CD14-positive monocyte (primary cell): ENCODE data around the gene ELANE. TPM values are rescaled to one million over a fixed set of nuclear protein-coding genes. Genes with fewer than 3 reads are reported as not detected.

ENCODE experiments used
- DNase-seq, 3 donors: peaks; one replicate each; pipeline ENCODE4 v3.0.0-alpha.2; 2011 to 2022
- H2AFZ ChIP-seq: 2 replicates; pipeline ENCODE4 v1.6.0; 2012; ENCODE audit warnings: mild to moderate bottlenecking, low read depth, low read length, inconsistent platforms; ENCODE audit not compliant: insufficient read depth, poor library complexity, severe bottlenecking
- H3K27ac ChIP-seq, 2 donors: 1 replicate in 1 of 2; 2 replicates in 1 of 2; pipeline ENCODE4 v1.5.1; 2012 to 2013; ENCODE audit warnings: low read length in 2 of 2, control low read depth in 1 of 2, inconsistent platforms in 1 of 2, low read depth in 1 of 2, mild to moderate bottlenecking in 1 of 2
- H3K27me3 ChIP-seq, 2 donors: one replicate each; pipeline versions ENCODE4 v1.6.0 to v1.6.1; 2011 to 2013; ENCODE audit warnings: low read length in 2 of 2; ENCODE audit not compliant: control insufficient read depth in 2 of 2, insufficient read depth in 2 of 2
- H3K36me3 ChIP-seq, 2 donors: replicated peaks in 1 of 2; 1 replicate in 1 of 2; 2 replicates in 1 of 2; pipeline versions ENCODE4 v1.5.1 to v1.6.1; 2012 to 2013; ENCODE audit warnings: low read length in 2 of 2, control low read depth in 1 of 2, inconsistent platforms in 1 of 2, mild to moderate bottlenecking in 1 of 2; ENCODE audit not compliant: insufficient read depth in 2 of 2, control insufficient read depth in 1 of 2
- H3K4me1 ChIP-seq, 2 donors: 1 replicate in 1 of 2; 2 replicates in 1 of 2; pipeline versions ENCODE4 v1.5.1 to v1.6.1; 2012 to 2013; ENCODE audit warnings: low read length in 2 of 2, control low read depth in 1 of 2, inconsistent platforms in 1 of 2, mild to moderate bottlenecking in 1 of 2, moderate library complexity in 1 of 2; ENCODE audit not compliant: insufficient read depth in 2 of 2, control insufficient read depth in 1 of 2
- H3K4me2 ChIP-seq: replicated peaks from 2 replicates; pipeline ENCODE3; 2012; ENCODE audit warnings: low read length, moderate library complexity, mild to moderate bottlenecking; ENCODE audit not compliant: poor library complexity, severe bottlenecking; ENCODE audit errors: extremely low read depth
- H3K4me3 ChIP-seq, 3 experiments: fragments of 200-600 bp in 1 of 3; sonication (generic) in 1 of 3; replicated peaks in 1 of 3; 1 replicate in 2 of 3; 2 replicates in 1 of 3; pipeline ENCODE4 v1.5.1; 2011 to 2013; ENCODE audit warnings: low read length in 3 of 3, mild to moderate bottlenecking in 3 of 3, control low read depth in 2 of 3, low read depth in 2 of 3, inconsistent platforms in 1 of 3, moderate library complexity in 1 of 3
- H3K79me2 ChIP-seq: 2 replicates; pipeline ENCODE4 v1.6.0; 2012; ENCODE audit warnings: mild to moderate bottlenecking, control low read depth, inconsistent platforms, low read length, moderate library complexity; ENCODE audit not compliant: insufficient read depth
- H3K9ac ChIP-seq: 2 replicates; pipeline ENCODE4 v1.6.0; 2017; ENCODE audit warnings: low read length, mild to moderate bottlenecking; ENCODE audit not compliant: insufficient read depth, poor library complexity, severe bottlenecking
- H3K9me3 ChIP-seq, 2 donors: replicated peaks in 1 of 2; 1 replicate in 1 of 2; 2 replicates in 1 of 2; pipeline versions ENCODE4 v1.5.1 to v1.6.1; 2012 to 2013; ENCODE audit warnings: low read length in 2 of 2, control low read depth in 1 of 2; ENCODE audit not compliant: control insufficient read depth in 1 of 2, insufficient read depth in 1 of 2
- H4K20me1 ChIP-seq: 2 replicates; pipeline ENCODE4 v1.6.0; 2012; ENCODE audit warnings: mild to moderate bottlenecking, low read length, control low read depth, moderate library complexity; ENCODE audit not compliant: insufficient read depth
- H3K27ac Mint-ChIP-seq, 7 donors: one replicate each; pipeline ENCODE4 v1.8.0; 2020; ENCODE audit warnings: mild to moderate bottlenecking in 7 of 7, mixed read lengths in 7 of 7, moderate library complexity in 6 of 7, inconsistent platforms in 2 of 7
- H3K27me3 Mint-ChIP-seq, 3 donors: one replicate each; pipeline ENCODE4 v1.8.0; 2021 to 2022; ENCODE audit warnings: low read depth in 3 of 3, mild to moderate bottlenecking in 3 of 3, mixed read lengths in 3 of 3, moderate library complexity in 3 of 3, inconsistent platforms in 1 of 3
- H3K36me3 Mint-ChIP-seq, 2 donors: one replicate each; pipeline ENCODE4 v1.8.0; 2020; ENCODE audit warnings: mixed read lengths in 2 of 2, inconsistent platforms in 1 of 2, mild to moderate bottlenecking in 1 of 2
- H3K4me1 Mint-ChIP-seq: one replicate; pipeline ENCODE4 v1.8.0; 2020; ENCODE audit warnings: mild to moderate bottlenecking, mixed read lengths
- H3K4me3 Mint-ChIP-seq, 2 donors: one replicate each; pipeline ENCODE4 v1.8.0; 2020; ENCODE audit warnings: mild to moderate bottlenecking in 2 of 2, mixed read lengths in 2 of 2, moderate library complexity in 1 of 2
- H3K9me3 Mint-ChIP-seq, 7 donors: one replicate each; pipeline ENCODE4 v1.8.0; 2020 to 2022; ENCODE audit warnings: mixed read lengths in 7 of 7, mild to moderate bottlenecking in 6 of 7, moderate library complexity in 6 of 7, inconsistent platforms in 2 of 7
- CTCF ChIP-seq: fragments of 200-600 bp; IDR thresholded peaks from one replicate; pipeline ENCODE4 v1.8.0; 2022; ENCODE audit warnings: antibody characterized with exemption, mild to moderate bottlenecking
- WGBS: methylation state at CpG from one replicate; pipeline ENCODE4 v1.1.5; 2013; ENCODE audit warnings: missing lambda C conversion rate; ENCODE audit not compliant: insufficient coverage; 5-methylcytosine and 5-hydroxymethylcytosine counted together
- intact Hi-C, 2 donors: fragments of 100-400 bp; cut with micrococcal nuclease; formaldehyde crosslinking; loops; one replicate each; pipeline versions ENCODE4 v1.15.0 to v1.15.1; 2023
- polyA plus RNA-seq, 3 donors: library from polyadenylated mRNA; depleted of rRNA in 1 of 3; unstranded in 2 of 3; stranded (reverse) in 1 of 3; fragments of 300-500 nt in 2 of 3; fragments of >200 nt in 1 of 3; fragmentation: Illumina TruSeq in 2 of 3; gene quantifications; 1 replicate in 2 of 3; 2 replicates in 1 of 3; pipeline ENCODE4 v1.2.3, GENCODE V29; 2012 to 2021

Gene ELANE
- polyA plus RNA-seq, 3 donors, result 0.61 to 2.0 (median 1.3) TPM

GRCh38 chr19:814152-815078, 37.7 kb upstream of the ELANE start:
- Histone ChIP-seq H3K4me2 (no peak overlapping the region), H3K4me3 (no peak overlapping the region), H3K79me2 (peaks cover 21% of the 10 kb centered on the region), H2AFZ (no peak overlapping the region), H4K20me1 (peaks cover 36% of the 10 kb centered on the region), H3K9ac (no peak overlapping the region), H3K4me1 (no peaks in the 10 kb centered on the region), H3K36me3 (peaks cover 27 to 28% of the 10 kb centered on the region in 2 donors), H3K27ac (no peak overlapping the region), H3K9me3 (no peaks in the 10 kb centered on the region), H3K27me3 (no peaks in the 10 kb centered on the region)
- Mint-ChIP-seq H3K9me3 (peaks cover 0 to 11% (median 0%) of the 10 kb centered on the region in 7 donors), H3K27ac (peak overlapping the region in 1 of 7 donors; percentile 0), H3K4me1 (peaks cover 1% of the 10 kb centered on the region), H3K4me3 (no peak overlapping the region), H3K36me3 (peaks cover 18 to 37% of the 10 kb centered on the region in 2 donors), H3K27me3 (peaks cover 0 to 1% (median 0%) of the 10 kb centered on the region in 3 donors)
- intact Hi-C loops, result loop anchor here in 1 of 2 donors (5.0 kb wide), 1 partner anchor 38 kb away; the partner anchor contains the start of gene ELANE
- TF ChIP-seq CTCF, result no peak
- no peak for DNase-seq
- 87% methylated on average over 48 of the region's 49 CpGs for WGBS

GRCh38 chr19:815079-815774, 36.9 kb upstream of the ELANE start:
- H3K79me2 ChIP-seq, result peaks cover 18% of the 10 kb centered on the region
- no peak overlapping the region for H3K4me3 ChIP-seq
- H3K27me3 Mint-ChIP-seq, result peaks cover 0 to 1% (median 0%) of the 10 kb centered on the region in 3 donors
- peaks cover 28% of the 10 kb centered on the region for H4K20me1 ChIP-seq
- H3K4me3 Mint-ChIP-seq, result no peak overlapping the region
- no peaks in the 10 kb centered on the region for H3K9me3 ChIP-seq
- H3K36me3 ChIP-seq, result peaks cover 19 to 20% of the 10 kb centered on the region in 2 donors
- intact Hi-C loops, result loop anchor here in 1 of 2 donors (5.0 kb wide), 1 partner anchor 37 kb away; the partner anchor contains the start of gene ELANE
- peaks cover 1% of the 10 kb centered on the region for H3K4me1 Mint-ChIP-seq
- WGBS, result 88% methylated on average over 46 of the region's 47 CpGs
- no peak for DNase-seq
- peaks cover 10 to 29% of the 10 kb centered on the region in 2 donors for H3K36me3 Mint-ChIP-seq
- H3K4me1 ChIP-seq, result no peaks in the 10 kb centered on the region
- no peak overlapping the region for H3K27ac ChIP-seq
- peaks cover 0 to 11% (median 0%) of the 10 kb centered on the region in 7 donors for H3K9me3 Mint-ChIP-seq
- H3K4me2 ChIP-seq, result no peak overlapping the region
- no peak overlapping the region for H2AFZ ChIP-seq
- no peak overlapping the region for H3K27ac Mint-ChIP-seq
- H3K9ac ChIP-seq, result no peak overlapping the region
- no peaks in the 10 kb centered on the region for H3K27me3 ChIP-seq
- TF ChIP-seq CTCF, result no peak
